Mesendoderm (in vitro differentiated cells): ENCODE data around the gene KLK1. TPM values are rescaled to one million over a fixed set of nuclear protein-coding genes. Genes with fewer than 3 reads are reported as not detected.

ENCODE experiments used
- DNase-seq: peaks from one replicate; pipeline ENCODE4 v3.0.0; 2013
- H2AK5ac ChIP-seq: 2 replicates; pipeline ENCODE4 v1.6.1; 2013; ENCODE audit warnings: low read length, inconsistent platforms
- H2BK120ac ChIP-seq: 2 replicates; pipeline ENCODE4 v1.6.1; 2013; ENCODE audit warnings: low read depth, mild to moderate bottlenecking, low read length, moderate library complexity, mixed read lengths
- H2BK15ac ChIP-seq: replicated peaks from 2 replicates; pipeline ENCODE4 v1.6.1; 2013; ENCODE audit warnings: low read depth, mild to moderate bottlenecking, moderate library complexity
- H2BK5ac ChIP-seq: 2 replicates; pipeline ENCODE4 v1.6.1; 2013; ENCODE audit warnings: low read length, inconsistent platforms
- H3K18ac ChIP-seq: 2 replicates; pipeline ENCODE4 v1.6.1; 2013; ENCODE audit warnings: mild to moderate bottlenecking, low read length, mixed read lengths
- H3K23ac ChIP-seq: one replicate; pipeline ENCODE4 v1.6.1; 2013; ENCODE audit warnings: low read length
- H3K27ac ChIP-seq: 2 replicates; pipeline ENCODE4 v1.5.1; 2013; ENCODE audit warnings: low read depth, mild to moderate bottlenecking, inconsistent platforms, low read length, moderate library complexity
- H3K27me3 ChIP-seq: 2 replicates; pipeline ENCODE4 v1.6.1; 2013; ENCODE audit warnings: low read length, control low read depth, mild to moderate bottlenecking, inconsistent platforms; ENCODE audit not compliant: insufficient read depth, poor library complexity
- H3K36me3 ChIP-seq: 2 replicates; pipeline ENCODE4 v1.6.1; 2013; ENCODE audit warnings: low read length, inconsistent platforms; ENCODE audit not compliant: control insufficient read depth, insufficient read depth
- H3K4ac ChIP-seq: one replicate; pipeline ENCODE4 v1.6.1; 2013; ENCODE audit warnings: low read depth, mild to moderate bottlenecking, low read length, moderate library complexity
- H3K4me1 ChIP-seq: 2 replicates; pipeline ENCODE4 v1.6.1; 2013; ENCODE audit warnings: low read depth, low read length, inconsistent platforms; ENCODE audit not compliant: control insufficient read depth
- H3K4me2 ChIP-seq: 2 replicates; pipeline ENCODE4 v1.6.1; 2013; ENCODE audit warnings: low read length
- H3K4me3 ChIP-seq: 2 replicates; pipeline ENCODE4 v1.5.1; 2013; ENCODE audit warnings: mild to moderate bottlenecking, low read length
- H3K56ac ChIP-seq: one replicate; pipeline ENCODE4 v1.6.1; 2013; ENCODE audit warnings: low read length
- H3K79me1 ChIP-seq: 2 replicates; pipeline ENCODE4 v1.6.1; 2013; ENCODE audit warnings: low read length, inconsistent platforms
- H3K79me2 ChIP-seq: 2 replicates; pipeline ENCODE4 v1.6.1; 2013; ENCODE audit warnings: mild to moderate bottlenecking, low read length; ENCODE audit not compliant: control insufficient read depth, insufficient read depth
- H3K9ac ChIP-seq: 2 replicates; pipeline ENCODE4 v1.6.1; 2013; ENCODE audit warnings: low read length, inconsistent platforms
- H4K5ac ChIP-seq: one replicate; pipeline ENCODE4 v1.6.1; 2013; ENCODE audit warnings: low read length
- H4K8ac ChIP-seq: one replicate; pipeline ENCODE4 v1.6.1; 2013; ENCODE audit warnings: low read depth, mild to moderate bottlenecking, control low read depth, low read length, moderate library complexity
- WGBS: extraction: QIAGEN DNeasy Blood & Tissue Kit; methylation state at CpG from one replicate; pipeline ENCODE4 v1.1.7; 2013; ENCODE audit warnings: low lambda C conversion rate, missing lambda C conversion rate; ENCODE audit not compliant: insufficient coverage; ENCODE audit errors: extremely low coverage; 5-methylcytosine and 5-hydroxymethylcytosine counted together
- polyA plus RNA-seq, 2 experiments: library from polyadenylated mRNA; stranded (reverse); fragments of 200-250 nt; gene quantifications; one replicate each; pipeline ENCODE4 v1.2.3, GENCODE V29; 2013

Gene KLK1
- 2.8 TPM for polyA plus RNA-seq (2013, experiment 1 of 2)
- 2.8 TPM for polyA plus RNA-seq (2013, experiment 2 of 2)

DNA sequence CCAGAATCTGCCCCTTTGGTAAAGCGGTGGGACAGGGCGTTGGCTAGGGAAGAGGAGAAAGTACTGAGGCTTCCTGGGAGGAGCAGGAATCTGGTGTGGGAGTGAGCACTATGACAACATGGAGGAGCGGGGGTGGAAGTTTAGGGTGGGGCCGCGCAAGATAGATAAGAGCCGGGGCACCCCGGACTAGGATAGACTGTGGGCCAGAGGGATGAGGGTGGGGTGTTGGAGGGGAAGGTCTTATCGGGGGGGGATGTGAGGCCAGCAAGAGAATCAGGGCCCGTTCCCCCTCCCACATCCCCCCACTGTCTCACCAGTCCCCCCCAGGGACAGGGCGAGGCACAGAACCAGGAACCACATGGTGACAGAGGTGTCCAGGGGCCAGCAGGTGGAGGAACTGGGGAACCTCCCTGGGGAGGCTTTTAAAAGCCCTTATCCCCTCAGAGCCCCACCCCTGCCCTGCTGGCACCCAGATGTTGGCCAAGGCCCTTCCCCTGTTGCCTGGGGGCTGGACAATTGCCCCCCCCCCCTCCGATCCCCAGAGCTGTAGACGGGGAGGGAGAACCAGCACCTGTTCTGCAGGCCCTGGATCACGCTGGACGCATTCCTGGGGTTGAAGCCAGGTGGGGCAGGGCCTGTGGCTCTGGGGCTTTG lies at the start of gene KLK1:
Gene KLK1 (minus strand): TSS at position 399 of the 654 bp plus-strand sequence. CDS start 39 bp downstream, at position 360.
- Histone ChIP-seq H4K8ac (no peak within 1 kb of the TSS), H4K5ac (no peak within 1 kb of the TSS), H2BK120ac (no peak within 1 kb of the TSS), H3K27me3 (peaks cover 6% of the 10 kb centered on the region), H2AK5ac (no peak within 1 kb of the TSS), H3K4ac (no peak within 1 kb of the TSS), H3K23ac (no peak within 1 kb of the TSS), H3K36me3 (no peaks in the 10 kb centered on the region), H3K79me1 (no peaks in the 10 kb centered on the region), H3K4me3 (no peak within 1 kb of the TSS), H3K79me2 (no peaks in the 10 kb centered on the region), H2BK15ac (no peak within 1 kb of the TSS), H3K4me2 (no peak within 1 kb of the TSS), H3K18ac (no peak within 1 kb of the TSS), H3K27ac (no peak within 1 kb of the TSS), H3K4me1 (peaks cover 2% of the 10 kb centered on the region), H2BK5ac (no peak within 1 kb of the TSS), H3K9ac (no peak within 1 kb of the TSS), H3K56ac (no peak within 1 kb of the TSS)
- no CpG with 5 or more reads among the region's 14 CpGs for WGBS
- DNase-seq, result no peak

DNA sequence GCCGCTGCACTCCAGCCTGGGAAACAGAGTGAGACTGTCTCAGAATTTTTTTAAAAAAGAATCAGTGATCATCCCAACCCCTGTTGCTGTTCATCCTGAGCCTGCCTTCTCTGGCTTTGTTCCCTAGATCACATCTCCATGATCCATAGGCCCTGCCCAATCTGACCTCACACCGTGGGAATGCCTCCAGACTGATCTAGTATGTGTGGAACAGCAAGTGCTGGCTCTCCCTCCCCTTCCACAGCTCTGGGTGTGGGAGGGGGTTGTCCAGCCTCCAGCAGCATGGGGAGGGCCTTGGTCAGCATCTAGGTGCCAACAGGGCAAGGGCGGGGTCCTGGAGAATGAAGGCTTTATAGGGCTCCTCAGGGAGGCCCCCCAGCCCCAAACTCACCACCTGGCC lies 49.5 kb upstream of the KLK1 start, which contains the start of gene KLK2:
Gene KLK2 (plus strand): TSS at position 384 of the 400 bp plus-strand sequence. CDS start 35 bp downstream, outside the sequence.
- Histone ChIP-seq H3K18ac (no peak within 1 kb of the TSS), H3K4me2 (no peak within 1 kb of the TSS), H3K56ac (no peak within 1 kb of the TSS), H3K23ac (no peak within 1 kb of the TSS), H4K8ac (no peak within 1 kb of the TSS), H3K4ac (no peak within 1 kb of the TSS), H3K4me1 (no peaks in the 10 kb centered on the region), H4K5ac (no peak within 1 kb of the TSS), H3K4me3 (no peak within 1 kb of the TSS), H3K27ac (no peak within 1 kb of the TSS), H3K79me1 (no peaks in the 10 kb centered on the region), H2BK120ac (no peak within 1 kb of the TSS), H2AK5ac (no peak within 1 kb of the TSS), H2BK15ac (no peak within 1 kb of the TSS), H3K36me3 (no peaks in the 10 kb centered on the region), H3K9ac (no peak within 1 kb of the TSS), H3K27me3 (no peaks in the 10 kb centered on the region), H3K79me2 (no peaks in the 10 kb centered on the region), H2BK5ac (no peak within 1 kb of the TSS)
- no peak for DNase-seq
- no CpG with 5 or more reads among the region's 3 CpGs for WGBS

DNA sequence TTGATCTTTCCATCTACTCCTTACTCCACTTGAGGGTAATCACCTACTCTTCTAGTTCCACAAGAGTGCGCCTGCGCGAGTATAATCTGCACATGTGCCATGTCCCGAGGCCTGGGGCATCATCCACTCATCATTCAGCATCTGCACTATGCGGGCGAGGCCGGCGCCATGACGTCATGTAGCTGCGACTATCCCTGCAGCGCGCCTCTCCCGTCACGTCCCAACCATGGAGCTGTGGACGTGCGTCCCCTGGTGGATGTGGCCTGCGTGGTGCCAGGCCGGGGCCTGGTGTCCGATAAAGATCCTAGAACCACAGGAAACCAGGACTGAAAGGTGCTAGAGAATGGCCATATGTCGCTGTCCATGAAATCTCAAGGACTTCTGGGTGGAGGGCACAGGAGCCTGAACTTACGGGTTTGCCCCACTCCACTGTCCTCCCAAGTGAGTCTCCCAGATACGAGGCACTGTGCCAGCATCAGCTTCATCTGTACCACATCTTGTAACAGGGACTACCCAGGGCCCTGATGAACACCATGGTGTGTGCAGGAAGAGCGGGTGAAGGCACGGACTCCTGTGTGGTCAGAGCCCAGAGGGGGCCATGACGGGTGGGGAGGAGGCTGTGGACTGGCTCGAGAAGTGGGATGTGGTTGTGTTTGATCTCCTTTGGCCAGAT lies 47.0 kb upstream of the KLK1 start:
- H4K8ac ChIP-seq, result no peak overlapping the region
- H3K4me2 ChIP-seq, result no peak overlapping the region
- no peaks in the 10 kb centered on the region for H3K4me1 ChIP-seq
- H3K27me3 ChIP-seq, result no peaks in the 10 kb centered on the region
- no peak overlapping the region for H3K9ac ChIP-seq
- H2BK15ac ChIP-seq, result no peak overlapping the region
- H2AK5ac ChIP-seq, result no peak overlapping the region
- H3K18ac ChIP-seq, result no peak overlapping the region
- H4K5ac ChIP-seq, result no peak overlapping the region
- no peaks in the 10 kb centered on the region for H3K79me1 ChIP-seq
- H3K27ac ChIP-seq, result no peak overlapping the region
- no peak overlapping the region for H3K4me3 ChIP-seq
- no peak overlapping the region for H3K4ac ChIP-seq
- no peaks in the 10 kb centered on the region for H3K36me3 ChIP-seq
- no peak overlapping the region for H3K23ac ChIP-seq
- H3K56ac ChIP-seq, result no peak overlapping the region
- no peak for DNase-seq
- H2BK5ac ChIP-seq, result no peak overlapping the region
- no CpG with 5 or more reads among the region's 26 CpGs for WGBS
- no peak overlapping the region for H2BK120ac ChIP-seq
- H3K79me2 ChIP-seq, result no peaks in the 10 kb centered on the region

DNA sequence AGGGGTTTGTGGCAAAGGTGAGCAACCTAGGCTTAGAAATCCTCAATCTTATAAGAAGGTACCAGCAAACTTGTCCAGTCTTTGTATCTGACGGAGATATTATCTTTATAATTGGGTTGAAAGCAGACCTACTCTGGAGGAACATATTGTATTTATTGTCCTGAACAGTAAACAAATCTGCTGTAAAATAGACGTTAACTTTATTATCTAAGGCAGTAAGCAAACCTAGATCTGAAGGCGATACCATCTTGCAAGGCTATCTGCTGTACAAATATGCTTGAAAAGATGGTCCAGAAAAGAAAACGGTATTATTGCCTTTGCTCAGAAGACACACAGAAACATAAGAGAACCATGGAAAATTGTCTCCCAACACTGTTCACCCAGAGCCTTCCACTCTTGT lies 45.9 kb upstream of the KLK1 start:
- Histone ChIP-seq H3K9ac (no peak overlapping the region), H4K5ac (no peak overlapping the region), H3K56ac (no peak overlapping the region), H3K4ac (no peak overlapping the region), H2BK120ac (no peak overlapping the region), H3K79me2 (no peaks in the 10 kb centered on the region), H2BK5ac (no peak overlapping the region), H3K4me1 (no peaks in the 10 kb centered on the region), H3K18ac (no peak overlapping the region), H3K36me3 (no peaks in the 10 kb centered on the region), H3K27ac (no peak overlapping the region), H2AK5ac (no peak overlapping the region), H2BK15ac (no peak overlapping the region), H4K8ac (no peak overlapping the region), H3K79me1 (no peaks in the 10 kb centered on the region), H3K4me3 (no peak overlapping the region), H3K23ac (no peak overlapping the region), H3K4me2 (no peak overlapping the region), H3K27me3 (no peaks in the 10 kb centered on the region)
- no peak for DNase-seq
- WGBS, result no CpG with 5 or more reads among the region's 4 CpGs

DNA sequence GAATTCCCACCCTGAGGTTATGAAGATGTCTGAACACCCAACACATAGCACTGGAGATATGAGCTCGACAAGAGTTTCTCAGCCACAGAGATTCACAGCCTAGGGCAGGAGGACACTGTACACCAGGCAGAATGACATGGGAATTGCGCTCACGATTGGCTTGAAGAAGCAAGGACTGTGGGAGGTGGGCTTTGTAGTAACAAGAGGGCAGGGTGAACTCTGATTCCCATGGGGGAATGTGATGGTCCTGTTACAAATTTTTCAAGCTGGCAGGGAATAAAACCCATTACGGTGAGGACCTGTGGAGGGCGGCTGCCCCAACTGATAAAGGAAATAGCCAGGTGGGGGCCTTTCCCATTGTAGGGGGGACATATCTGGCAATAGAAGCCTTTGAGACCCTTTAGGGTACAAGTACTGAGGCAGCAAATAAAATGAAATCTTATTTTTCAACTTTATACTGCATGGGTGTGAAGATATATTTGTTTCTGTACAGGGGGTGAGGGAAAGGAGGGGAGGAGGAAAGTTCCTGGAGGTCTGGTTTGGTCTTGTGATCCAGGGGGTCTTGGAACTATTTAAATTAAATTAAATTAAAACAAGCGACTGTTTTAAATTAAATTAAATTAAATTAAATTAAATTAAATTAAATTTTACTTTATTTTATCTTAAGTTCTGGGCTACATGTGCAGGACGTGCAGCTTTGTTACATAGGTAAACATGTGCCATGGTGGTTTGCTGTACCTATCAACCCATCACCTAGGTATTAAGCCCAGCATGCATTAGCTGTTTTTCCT lies 38.1 kb upstream of the KLK1 start:
- no CpG with 5 or more reads among the region's 7 CpGs for WGBS
- Histone ChIP-seq H3K56ac (no peak overlapping the region), H3K4me3 (no peak overlapping the region), H2BK120ac (no peak overlapping the region), H2AK5ac (no peak overlapping the region), H4K5ac (no peak overlapping the region), H3K4ac (no peak overlapping the region), H3K27ac (no peak overlapping the region), H3K4me2 (no peak overlapping the region), H3K27me3 (no peaks in the 10 kb centered on the region), H2BK5ac (no peak overlapping the region), H3K9ac (no peak overlapping the region), H3K36me3 (no peaks in the 10 kb centered on the region), H3K79me1 (no peaks in the 10 kb centered on the region), H2BK15ac (no peak overlapping the region), H4K8ac (no peak overlapping the region), H3K79me2 (no peaks in the 10 kb centered on the region), H3K4me1 (no peaks in the 10 kb centered on the region), H3K18ac (no peak overlapping the region), H3K23ac (no peak overlapping the region)
- no peak for DNase-seq
